ENCODE results near the gene TSG101. TPM values are rescaled to one million over a fixed set of nuclear protein-coding genes. Genes with fewer than 3 reads are reported as not detected.

Gene TSG101, protein sequence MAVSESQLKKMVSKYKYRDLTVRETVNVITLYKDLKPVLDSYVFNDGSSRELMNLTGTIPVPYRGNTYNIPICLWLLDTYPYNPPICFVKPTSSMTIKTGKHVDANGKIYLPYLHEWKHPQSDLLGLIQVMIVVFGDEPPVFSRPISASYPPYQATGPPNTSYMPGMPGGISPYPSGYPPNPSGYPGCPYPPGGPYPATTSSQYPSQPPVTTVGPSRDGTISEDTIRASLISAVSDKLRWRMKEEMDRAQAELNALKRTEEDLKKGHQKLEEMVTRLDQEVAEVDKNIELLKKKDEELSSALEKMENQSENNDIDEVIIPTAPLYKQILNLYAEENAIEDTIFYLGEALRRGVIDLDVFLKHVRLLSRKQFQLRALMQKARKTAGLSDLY
- total RNA-seq: 70.6 and 103 TPM in 2 replicates

DNA sequence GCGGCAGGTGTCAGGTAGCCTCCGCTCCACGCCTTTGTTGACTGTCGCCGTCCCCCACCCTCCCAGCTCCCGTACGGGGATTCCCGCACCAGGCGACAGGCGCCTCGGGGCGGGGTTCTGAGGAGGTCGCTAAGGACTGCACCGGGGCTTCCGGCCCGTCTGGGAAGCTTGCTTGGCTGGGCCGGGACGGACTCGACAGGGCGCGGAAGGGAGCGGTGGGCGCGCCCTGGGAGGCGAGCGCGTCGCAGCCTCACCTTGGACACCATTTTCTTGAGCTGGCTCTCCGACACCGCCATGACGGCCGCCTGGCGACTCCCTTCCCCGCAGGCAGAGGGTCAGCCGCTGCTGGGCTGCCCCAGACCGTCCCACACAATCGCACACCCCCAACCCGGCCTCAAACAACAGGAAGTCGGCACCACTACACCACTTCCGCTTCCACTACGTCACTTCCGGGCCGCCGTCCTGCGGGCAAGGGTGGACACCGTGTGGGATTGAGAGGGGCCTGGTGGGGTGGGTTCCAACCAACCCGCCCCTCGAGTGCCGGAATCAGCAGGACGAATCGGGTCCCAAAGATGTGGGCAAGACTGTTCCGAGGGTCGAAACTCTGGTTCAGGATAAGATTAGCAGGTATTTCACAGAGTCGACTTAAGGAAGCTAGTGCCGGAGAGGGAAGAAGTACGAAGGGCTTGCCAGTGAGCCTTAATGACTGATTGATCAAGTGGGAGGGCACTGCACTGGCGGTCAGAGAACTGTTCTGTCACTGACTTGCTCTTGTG, at the start of gene TSG101:
TSG101 (minus strand) TSS at position 422 of the 776 bp plus-strand sequence; CDS start at position 296, 126 bp downstream.

GRCh38 chr11:18455686-18456372, 70.9 kb downstream of the TSG101 start, which contains the start of gene LDHAL6A:
Gene LDHAL6A, plus strand, starts transcription at chr11:18455856. Its CDS starts 825 bp downstream, at chr11:18456681.

Other genes starting within 250 kb of the TSG101 start
- 11.0 and 22.9 TPM in 2 replicates for gene HPS5, start 204.8 kb downstream of the TSG101 start, total RNA-seq
- gene GTF2H1, start 204.4 kb downstream of the TSG101 start, total RNA-seq: 42.7 and 46.8 TPM in 2 replicates
- gene LDHA, start 132.4 kb downstream of the TSG101 start, total RNA-seq: 761 and 785 TPM in 2 replicates
- gene LDHC, start 114.6 kb downstream of the TSG101 start, total RNA-seq: not detected in 2 replicates
- gene LDHAL6A, start 71.1 kb downstream of the TSG101 start, total RNA-seq: not detected in 2 replicates
- 25.2 and 50.5 TPM in 2 replicates for gene UEVLD, start 61.8 kb upstream of the TSG101 start, total RNA-seq
- not detected in 2 replicates for gene MISFA, start 72.8 kb upstream of the TSG101 start, total RNA-seq
- 10.6 and 13.5 TPM in 2 replicates for gene SPTY2D1, start 107.4 kb upstream of the TSG101 start, total RNA-seq
- 0.53 and 0.86 TPM in 2 replicates for gene TMEM86A, start 171.8 kb upstream of the TSG101 start, total RNA-seq
- gene IGSF22, start 199.2 kb upstream of the TSG101 start, total RNA-seq: not detected in 2 replicates